Activated naive CD4-positive, alpha-beta T cell treated with anti-CD3 and anti-CD28 coated beads, Interleukin-2, amount 50 U/mL, for 72 hours (primary cell): ENCODE data around the gene SPAG4. TPM values are rescaled to one million over a fixed set of nuclear protein-coding genes. Genes with fewer than 3 reads are reported as not detected.

Source experiments
- ATAC-seq, 2 donors: fragments of 150-1000 bp; cut with Tn5 transposase; 2 replicates each; pipeline ENCODE4 v1.10.0; 2021; ENCODE audit warnings: mild to moderate bottlenecking in 2 of 2, moderate library complexity in 2 of 2
- DNase-seq, 2 donors: peaks; one replicate each; pipeline ENCODE4 v3.0.0; 2021 to 2022; ENCODE audit warnings: low spot score in 2 of 2
- H3K27ac Mint-ChIP-seq, 2 donors: one replicate each; pipeline ENCODE4 v1.8.0; 2022; ENCODE audit warnings: mild to moderate bottlenecking in 2 of 2, mixed read lengths in 2 of 2
- H3K36me3 Mint-ChIP-seq, 2 donors: one replicate each; pipeline ENCODE4 v1.8.0; 2022; ENCODE audit warnings: mixed read lengths in 2 of 2
- H3K9me3 Mint-ChIP-seq, 2 donors: one replicate each; pipeline ENCODE4 v1.8.0; 2022; ENCODE audit warnings: mixed read lengths in 2 of 2
- total RNA-seq, 2 donors: library from RNA; stranded (reverse); gene quantifications; one replicate each; pipeline ENCODE4 v1.2.3, GENCODE V29; 2022

Gene SPAG4
- total RNA-seq, 2 donors from 2014 or later = 9.6 to 13.2 TPM

DNA sequence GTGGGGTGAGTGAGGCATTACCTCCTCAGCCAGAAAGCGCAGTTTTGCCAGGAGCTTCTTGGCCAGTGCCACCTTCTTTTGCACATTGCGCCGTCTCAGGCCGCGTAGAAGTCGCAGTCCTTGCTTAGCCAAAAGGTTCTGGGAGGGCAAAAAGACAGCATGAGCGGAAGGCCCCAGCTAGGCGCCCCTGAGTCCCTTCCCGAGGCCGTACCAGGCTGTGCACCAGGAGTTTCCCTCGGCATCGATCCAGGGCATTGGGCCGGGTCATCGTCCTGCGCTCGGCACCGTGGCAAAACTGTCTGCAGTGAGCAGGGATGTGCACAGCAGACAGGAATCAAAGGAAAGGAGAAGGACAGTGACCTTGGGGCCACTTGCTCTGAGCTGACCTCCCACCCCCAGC, 20.2 kb upstream of the SPAG4 start:
- no peak for DNase-seq
- Mint-ChIP-seq H3K9me3 (no peaks in the 10 kb centered on the region), H3K36me3 (no peaks in the 10 kb centered on the region), H3K27ac (no peak overlapping the region)
- no peak for ATAC-seq

DNA sequence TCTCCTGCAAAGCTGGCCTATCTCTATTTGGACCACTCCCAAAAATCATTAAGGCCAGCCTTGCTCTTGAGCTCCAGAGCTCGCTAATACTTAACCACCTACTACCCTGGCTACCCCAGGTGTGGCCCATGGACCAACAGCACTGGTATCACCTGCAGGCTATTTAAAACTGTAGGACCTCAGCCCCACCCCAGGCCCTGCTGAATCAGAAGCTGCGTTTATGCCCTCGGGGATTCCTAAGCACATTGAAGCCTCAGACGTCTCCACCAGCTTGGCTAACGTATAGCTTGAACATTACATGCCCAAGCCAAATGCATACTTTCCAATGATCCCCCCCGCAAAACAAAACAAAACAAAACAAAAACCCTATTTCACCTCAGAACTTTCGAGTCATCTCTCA, 19.7 kb upstream of the SPAG4 start:
- no peak for ATAC-seq
- no peak overlapping the region for H3K27ac Mint-ChIP-seq
- H3K9me3 Mint-ChIP-seq = no peaks in the 10 kb centered on the region
- DNase-seq = no peak
- no peaks in the 10 kb centered on the region for H3K36me3 Mint-ChIP-seq

DNA sequence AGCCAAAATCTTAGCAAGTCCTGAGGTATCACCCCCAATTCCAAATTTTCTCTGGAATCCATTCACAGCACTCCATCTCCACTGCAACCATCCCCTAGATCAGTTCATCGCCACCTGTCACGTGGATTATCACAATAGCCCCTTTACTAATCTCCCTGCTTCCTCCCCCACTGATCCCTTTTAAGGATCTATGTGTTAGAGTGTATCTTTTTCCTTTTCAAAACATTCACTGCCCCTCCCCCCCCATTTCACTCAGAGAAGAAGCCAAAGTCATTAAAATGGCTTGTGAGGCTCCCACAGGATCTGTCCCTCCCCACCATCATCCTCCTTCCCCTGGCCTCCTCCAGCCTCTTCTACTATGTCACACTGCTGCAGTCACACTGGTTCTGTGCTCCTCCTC, 18.4 kb upstream of the SPAG4 start:
- no peaks in the 10 kb centered on the region for H3K9me3 Mint-ChIP-seq
- no peak for ATAC-seq

DNA sequence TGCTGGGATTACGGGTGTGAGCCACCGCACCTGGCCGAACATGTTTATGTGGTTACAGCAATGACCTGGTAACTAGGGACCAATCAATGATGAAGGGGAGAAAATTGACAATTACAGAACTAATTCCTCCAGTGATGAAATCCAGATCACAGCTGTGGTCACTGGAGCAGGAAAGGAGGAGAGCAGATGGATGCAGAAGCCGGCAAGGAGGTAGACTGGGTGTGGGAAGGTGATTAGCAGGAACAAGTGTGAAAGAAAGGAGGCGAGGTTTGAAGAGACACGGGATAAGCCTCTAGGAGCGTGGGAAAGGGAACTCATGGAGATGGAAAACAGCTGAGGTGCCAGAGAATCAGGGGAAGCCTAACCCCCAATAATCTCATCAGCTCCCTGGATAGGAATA, 17.2 kb upstream of the SPAG4 start:
- no peak for DNase-seq
- no peak for ATAC-seq
- H3K9me3 Mint-ChIP-seq = no peaks in the 10 kb centered on the region
- no peak overlapping the region for H3K27ac Mint-ChIP-seq
- no peaks in the 10 kb centered on the region for H3K36me3 Mint-ChIP-seq

More for the DNA sequence above, 18.4 kb upstream of the SPAG4 start:
- no peak overlapping the region for H3K27ac Mint-ChIP-seq
- no peaks in the 10 kb centered on the region for H3K36me3 Mint-ChIP-seq
- DNase-seq = no peak

DNA sequence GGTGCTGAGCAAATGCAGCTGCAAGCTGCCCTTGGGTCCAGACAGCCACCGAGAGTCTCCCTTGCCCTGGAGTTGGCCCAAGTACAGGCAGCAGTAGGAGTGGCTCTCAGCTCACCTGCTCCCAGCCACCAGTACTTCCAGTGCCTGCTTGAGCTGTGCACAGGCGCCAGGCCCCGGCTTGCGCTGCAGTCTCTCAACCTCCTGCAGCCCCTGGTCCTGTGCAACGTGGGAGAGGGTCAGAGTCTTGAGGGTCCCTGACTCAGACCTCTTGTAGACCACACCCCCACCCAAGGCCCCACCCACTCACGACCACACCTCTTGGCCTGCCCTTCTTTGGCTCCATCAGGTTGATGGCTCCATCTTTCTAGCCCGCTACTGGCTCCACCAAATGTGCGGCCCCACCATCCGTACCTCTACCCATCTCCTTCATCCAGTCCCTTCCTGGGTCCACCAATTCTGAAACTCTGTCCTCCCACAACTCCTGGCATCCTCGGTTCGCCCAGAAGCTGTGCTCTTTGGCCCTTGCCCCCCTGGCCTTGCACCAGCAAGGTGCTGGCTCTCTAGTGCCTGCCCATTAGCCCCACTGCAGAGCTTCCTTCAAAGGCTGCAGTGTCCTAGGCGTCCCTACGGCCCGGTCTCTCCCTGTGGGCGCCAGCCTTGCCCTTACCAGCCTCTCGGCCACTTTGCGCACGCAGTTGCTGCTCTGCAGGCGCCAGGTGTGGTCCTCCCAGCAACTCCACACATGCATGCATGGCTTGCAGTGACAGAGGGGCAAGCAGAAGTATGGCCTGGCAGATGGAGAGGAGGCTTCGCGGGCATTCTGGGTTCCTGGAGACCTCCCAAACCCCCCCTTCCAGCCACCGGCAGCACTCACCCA, 16.5 kb upstream of the SPAG4 start:
- DNase-seq = no peak
- no peak for ATAC-seq
- H3K9me3 Mint-ChIP-seq = no peaks in the 10 kb centered on the region
- H3K27ac Mint-ChIP-seq = no peak overlapping the region
- H3K36me3 Mint-ChIP-seq = no peaks in the 10 kb centered on the region

DNA sequence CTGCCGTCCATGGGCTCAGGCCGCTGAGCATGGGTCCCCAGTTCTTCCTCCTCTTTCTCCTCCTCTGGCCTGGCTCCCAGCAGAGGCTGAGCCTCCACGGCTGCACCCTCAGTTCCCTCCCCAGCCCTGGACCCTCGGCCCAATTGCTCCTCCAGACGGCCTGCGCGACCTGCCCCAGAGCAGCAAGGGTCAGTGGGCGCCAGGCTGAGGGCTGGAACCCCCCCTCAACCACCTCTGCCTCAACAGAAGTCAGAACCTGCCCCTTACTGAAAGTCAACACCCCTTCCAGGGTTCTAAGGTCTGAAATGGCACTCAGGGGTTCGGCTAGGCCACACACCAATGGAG, 15.9 kb upstream of the SPAG4 start:
- no peaks in the 10 kb centered on the region for H3K36me3 Mint-ChIP-seq
- no peak overlapping the region for H3K27ac Mint-ChIP-seq
- no peaks in the 10 kb centered on the region for H3K9me3 Mint-ChIP-seq
- no peak for ATAC-seq
- DNase-seq = no peak

DNA sequence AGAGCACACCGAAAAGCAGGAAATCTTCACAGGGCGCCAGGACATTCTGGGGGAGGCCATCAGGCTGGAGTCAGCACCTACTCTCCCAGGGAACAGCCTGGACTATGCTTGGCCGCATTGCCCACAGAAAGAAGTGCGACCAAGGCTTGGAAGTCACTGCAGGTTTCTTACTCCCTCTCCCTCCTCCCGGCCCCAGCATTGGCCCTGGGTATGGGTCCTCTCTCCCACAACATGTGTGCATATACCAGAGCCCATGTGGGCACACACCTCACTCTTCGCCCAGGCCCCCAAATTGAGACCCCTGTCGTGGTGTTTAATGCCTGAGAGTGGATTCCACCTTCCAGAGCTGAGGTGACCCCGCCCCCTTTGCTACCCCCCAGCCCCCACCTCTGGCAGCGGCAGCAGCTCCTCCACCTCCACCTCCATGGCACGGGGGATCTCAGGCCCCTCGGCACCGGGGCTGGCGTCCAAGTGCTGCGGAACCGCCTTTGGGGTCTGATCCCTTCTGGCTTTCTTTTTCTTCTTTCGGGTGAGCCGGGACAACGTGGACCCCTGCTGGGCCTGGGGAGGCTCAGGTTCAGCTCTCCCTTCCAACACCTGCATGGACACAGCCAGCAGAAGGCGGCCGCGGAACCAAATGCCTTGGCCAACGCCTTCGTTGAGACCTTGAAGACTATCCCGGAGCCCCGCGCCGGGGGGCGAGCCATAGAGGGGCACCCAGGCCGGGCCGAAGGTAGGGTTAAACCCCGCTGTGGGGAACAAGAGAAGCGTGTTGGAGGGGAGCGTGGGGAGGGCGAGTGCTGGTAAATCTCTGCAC, 15.2 kb upstream of the SPAG4 start:
- ATAC-seq = no peak

DNA sequence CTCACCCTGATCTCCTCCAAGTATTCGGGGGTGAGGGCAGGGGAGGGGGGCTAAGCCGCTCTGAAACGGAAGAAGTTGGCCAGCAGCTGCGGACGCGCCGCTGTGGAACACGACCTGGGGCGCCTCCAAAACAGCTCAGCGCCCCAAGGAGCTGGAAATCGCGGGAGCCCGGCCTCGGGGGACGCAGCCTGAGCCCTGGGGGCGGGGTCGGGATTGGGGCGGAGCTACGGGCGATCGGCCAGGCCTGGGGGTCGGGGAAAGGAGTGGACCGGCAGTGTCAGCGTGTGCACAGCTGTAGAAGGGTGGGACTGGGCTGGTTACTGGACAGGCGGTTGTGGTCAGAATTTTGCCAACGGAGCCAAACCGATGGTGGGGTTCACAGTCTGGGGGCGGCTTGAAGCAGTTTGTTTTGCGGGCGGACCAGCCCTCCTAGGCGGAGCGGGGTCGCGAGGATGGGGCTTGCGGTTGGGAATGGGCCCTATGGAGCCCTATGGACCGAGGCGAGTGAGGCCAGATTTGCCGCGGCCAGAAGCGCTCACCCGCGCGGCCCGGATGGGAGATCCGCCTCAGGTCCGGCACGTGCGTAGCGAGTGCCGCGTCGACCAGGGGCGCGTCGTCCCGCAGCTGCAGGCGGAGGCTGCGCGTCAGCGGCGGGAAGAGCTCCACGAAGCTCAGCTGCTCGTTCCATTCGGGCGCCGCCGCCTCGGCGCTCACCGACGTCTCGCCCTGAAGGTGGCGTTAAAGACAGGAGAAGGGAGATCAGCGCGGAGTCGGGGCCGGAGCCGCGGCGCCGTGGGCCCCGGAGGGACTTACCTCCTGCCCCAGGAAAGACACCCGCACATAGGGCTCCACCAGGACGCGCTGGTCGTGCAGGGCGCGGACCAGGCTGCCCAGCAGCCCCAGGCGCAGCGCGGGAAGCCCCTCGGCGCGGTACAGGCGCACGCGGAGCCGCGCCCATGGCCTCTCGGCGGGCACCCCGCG, 14.3 kb upstream of the SPAG4 start:
- Mint-ChIP-seq H3K36me3 (no peaks in the 10 kb centered on the region), H3K27ac (no peak overlapping the region), H3K9me3 (no peaks in the 10 kb centered on the region)
- peak; percentile 72 to 83 for DNase-seq
- peak; percentile 90 to 92 for ATAC-seq

More for the DNA sequence above, 15.2 kb upstream of the SPAG4 start:
- H3K9me3 Mint-ChIP-seq = no peaks in the 10 kb centered on the region
- H3K36me3 Mint-ChIP-seq = no peaks in the 10 kb centered on the region
- no peak for DNase-seq
- H3K27ac Mint-ChIP-seq = no peak overlapping the region

DNA sequence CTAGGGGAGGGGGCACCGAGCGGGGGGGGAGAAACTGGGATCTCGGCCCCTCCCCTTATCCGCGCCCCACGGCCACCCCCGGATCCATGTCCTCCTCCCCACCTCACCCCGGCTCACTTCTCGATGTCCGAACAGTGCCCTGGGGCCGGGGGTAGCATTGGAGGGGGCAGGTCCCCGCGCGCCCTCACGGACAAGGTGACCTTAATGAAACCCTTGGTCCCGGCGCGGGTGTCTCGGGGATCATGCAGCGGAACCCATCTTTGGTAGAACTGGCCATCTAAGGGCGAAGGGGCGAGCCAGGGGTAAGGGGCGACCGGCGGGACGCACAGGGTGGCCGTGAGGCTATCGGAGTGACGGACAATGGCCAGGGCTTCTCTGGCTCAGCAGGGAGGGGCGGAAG, 13.6 kb upstream of the SPAG4 start:
- no peak overlapping the region for H3K27ac Mint-ChIP-seq
- no peak for DNase-seq
- ATAC-seq = no peak
- no peaks in the 10 kb centered on the region for H3K9me3 Mint-ChIP-seq
- no peaks in the 10 kb centered on the region for H3K36me3 Mint-ChIP-seq

DNA sequence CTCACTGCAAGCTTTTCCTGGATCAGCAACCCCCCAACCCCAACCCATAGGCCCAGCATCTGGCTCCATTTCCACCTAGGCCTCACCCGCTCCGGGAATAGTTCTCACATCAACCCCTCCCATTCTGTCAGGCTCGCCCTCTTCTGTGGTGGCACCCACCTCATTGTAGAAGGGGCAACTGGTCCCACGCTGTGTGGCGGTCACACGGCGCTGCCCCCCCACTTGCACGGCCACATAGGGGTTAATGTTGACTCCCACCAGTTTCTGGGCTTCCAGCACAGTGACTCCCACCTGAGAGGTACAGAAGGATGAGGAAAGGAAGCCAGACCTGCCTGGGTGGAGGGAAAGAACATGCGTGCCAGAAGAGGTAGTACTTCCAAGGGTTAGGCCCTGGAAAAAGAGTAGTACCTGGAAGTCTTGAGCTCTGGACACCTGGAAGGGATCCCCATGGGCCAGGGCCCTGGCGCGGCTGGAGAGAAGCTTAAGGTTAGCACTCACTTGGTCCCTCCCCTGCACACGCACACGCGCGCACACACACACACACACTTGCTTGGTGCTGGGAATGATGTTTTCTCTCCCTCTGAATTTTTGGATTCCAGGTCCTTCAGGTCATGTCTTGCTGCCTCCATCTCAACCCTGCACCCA, 12.7 kb upstream of the SPAG4 start:
- Mint-ChIP-seq H3K9me3 (no peaks in the 10 kb centered on the region), H3K36me3 (no peaks in the 10 kb centered on the region), H3K27ac (no peak overlapping the region)
- ATAC-seq (no peak), DNase-seq (no peak)

DNA sequence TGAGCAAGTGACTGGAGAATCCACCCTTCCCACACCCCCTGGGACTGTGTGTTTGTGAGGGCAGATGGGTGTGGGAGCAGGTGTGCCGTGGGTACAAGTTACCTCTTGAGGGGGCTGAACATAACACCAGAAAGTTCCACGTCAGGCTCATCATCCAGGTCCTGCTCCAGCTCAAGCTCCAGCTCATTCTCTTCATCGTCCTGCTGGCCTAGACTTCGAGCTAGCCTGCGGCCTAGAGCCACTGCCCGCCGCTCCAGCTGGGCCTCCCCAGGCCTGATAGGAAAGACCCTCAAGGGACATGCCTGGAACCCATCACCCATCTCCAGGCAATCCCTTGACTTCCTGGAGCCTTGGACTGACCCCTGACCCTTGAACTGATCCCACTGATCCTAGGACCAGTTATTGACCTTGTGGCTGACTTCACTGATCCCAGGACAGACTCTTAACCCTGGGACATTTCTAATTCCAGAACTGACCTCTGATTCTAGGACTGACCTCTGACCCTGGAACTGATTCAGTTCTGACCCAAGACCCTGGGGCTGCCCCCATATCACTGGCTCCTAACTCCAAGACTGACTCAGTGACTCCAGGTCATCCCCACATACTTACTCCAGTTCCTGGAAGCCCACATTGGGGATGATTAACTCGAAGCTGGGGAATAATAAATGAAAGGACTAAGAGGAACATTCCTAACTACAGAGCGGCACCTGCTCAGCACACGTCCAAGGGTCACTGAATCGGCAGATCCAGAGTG, 11.8 kb upstream of the SPAG4 start:
- Mint-ChIP-seq H3K36me3 (no peaks in the 10 kb centered on the region), H3K9me3 (no peaks in the 10 kb centered on the region), H3K27ac (no peak overlapping the region)
- ATAC-seq (no peak), DNase-seq (peak in 1 of 2 donors; percentile 42)

DNA sequence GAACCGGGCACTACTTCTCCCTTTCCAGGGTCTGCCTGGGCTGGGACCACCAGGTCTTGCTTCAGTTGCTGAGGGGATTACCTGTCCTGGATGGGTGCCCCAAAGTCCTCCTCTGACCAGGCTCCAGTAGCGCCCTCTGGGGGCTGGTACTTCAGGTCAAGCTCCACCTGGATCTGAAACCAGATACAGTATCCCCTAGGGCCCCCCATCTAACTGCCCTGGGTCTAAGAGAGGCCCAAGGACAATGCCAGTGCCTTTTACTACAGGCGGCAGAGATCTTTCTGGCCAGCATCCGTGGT, 11.2 kb upstream of the SPAG4 start:
- Mint-ChIP-seq H3K9me3 (no peaks in the 10 kb centered on the region), H3K36me3 (no peaks in the 10 kb centered on the region), H3K27ac (no peak overlapping the region)
- ATAC-seq (no peak), DNase-seq (no peak)

DNA sequence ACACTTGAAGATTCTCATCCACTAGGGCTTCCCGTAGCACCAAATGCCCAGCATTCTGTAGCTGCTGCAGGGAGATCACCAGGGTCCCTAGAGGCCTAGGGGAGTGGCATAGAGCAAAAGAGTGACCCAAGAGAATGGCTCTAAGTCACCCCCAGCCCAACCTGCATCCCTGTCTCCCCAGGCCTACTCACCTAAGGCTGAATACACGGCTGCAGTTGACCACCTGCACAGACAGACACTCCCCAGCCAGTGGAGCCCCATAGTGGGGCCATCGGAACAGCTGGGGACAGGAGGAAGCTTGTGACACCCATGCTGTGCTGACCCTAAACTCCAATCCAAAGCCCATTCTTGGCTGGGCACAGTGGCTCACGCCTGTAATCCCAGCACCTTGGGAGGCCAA, 9.5 kb upstream of the SPAG4 start:
- DNase-seq (no peak), ATAC-seq (no peak)
- Mint-ChIP-seq H3K36me3 (no peaks in the 10 kb centered on the region), H3K27ac (no peak overlapping the region), H3K9me3 (no peaks in the 10 kb centered on the region)

DNA sequence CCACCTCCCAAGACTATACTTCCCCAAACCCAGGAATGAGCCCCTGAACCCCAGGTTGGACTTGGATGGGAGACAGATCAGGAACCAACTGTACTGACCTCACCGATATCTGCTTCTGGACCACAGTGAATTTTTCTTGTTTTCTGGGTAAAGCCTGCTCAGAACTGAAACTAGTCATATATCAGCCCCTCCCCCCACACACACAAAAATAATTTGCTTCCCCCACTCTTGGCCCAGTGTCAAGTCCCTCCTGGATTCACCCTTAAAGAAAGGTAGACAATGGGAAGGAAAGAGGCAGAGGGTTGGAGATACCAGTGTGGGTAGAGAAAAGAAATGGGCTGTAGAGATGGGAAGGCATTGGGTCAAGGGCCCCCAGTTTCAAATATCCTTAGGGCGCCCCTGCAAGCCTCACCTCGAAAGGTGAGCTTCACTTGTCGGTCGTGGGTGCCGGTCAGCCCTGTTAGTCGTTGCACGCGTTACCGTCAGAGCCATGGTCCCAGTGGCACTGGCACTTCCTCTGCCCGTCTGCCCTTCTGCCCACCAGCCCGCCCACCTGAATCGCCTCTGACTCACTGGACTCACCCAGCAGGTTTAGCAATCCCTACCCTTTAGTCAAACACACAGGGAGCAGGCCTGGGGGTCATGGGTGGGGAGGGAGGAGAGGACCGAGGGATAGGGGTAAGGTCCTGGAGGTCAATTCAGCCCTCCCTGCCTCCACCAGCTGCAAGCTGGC, 8.5 kb upstream of the SPAG4 start:
- no peak for ATAC-seq
- Mint-ChIP-seq H3K9me3 (no peaks in the 10 kb centered on the region), H3K27ac (no peak overlapping the region)

DNA sequence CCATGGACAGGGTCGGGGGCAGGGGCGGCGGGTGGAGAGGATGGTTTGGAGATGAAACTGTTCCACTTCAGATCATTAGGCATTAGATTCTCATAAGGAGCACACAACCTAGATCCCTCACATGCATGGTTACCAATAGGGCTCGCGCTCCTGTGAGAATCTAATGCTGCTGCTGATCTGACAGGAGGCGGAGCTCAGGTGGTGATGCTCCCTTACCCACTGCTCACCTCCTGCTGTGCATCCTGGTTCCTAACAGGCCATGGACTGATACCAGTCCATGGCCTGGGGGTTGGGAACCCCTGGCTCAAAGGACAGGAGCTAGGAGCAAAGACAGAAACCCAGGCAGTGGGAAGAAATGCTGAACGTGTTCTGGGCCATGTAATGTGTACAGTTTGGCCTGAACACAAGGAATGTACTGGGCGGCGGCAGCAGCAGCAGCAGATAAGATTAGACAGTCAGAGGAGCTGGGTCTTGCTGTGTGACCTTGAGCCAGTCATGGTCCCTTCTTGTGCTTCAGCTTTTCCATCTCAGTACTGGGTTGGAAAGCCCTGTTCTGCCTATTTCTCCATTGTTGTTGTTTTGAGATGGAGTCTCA, 4.7 kb upstream of the SPAG4 start:
- no peak overlapping the region for H3K27ac Mint-ChIP-seq
- no peaks in the 10 kb centered on the region for H3K36me3 Mint-ChIP-seq
- DNase-seq = no peak
- ATAC-seq = no peak
- no peaks in the 10 kb centered on the region for H3K9me3 Mint-ChIP-seq

More for the DNA sequence above, 8.5 kb upstream of the SPAG4 start:
- no peak for DNase-seq
- H3K36me3 Mint-ChIP-seq = no peaks in the 10 kb centered on the region
